Activated T-cell treated with anti-CD3 and anti-CD28 coated beads for 1 hour (primary cell): ENCODE results near the gene FERD3L.

Source experiments
- DNase-seq: peaks from one replicate; pipeline ENCODE4 v3.0.0-alpha.2; 2020; ENCODE audit warnings: low read depth

Gene FERD3L

GRCh38 chr7:19099924-19100323 lies 45.3 kb downstream of the FERD3L start:
- DNase-seq, result no peak

DNA sequence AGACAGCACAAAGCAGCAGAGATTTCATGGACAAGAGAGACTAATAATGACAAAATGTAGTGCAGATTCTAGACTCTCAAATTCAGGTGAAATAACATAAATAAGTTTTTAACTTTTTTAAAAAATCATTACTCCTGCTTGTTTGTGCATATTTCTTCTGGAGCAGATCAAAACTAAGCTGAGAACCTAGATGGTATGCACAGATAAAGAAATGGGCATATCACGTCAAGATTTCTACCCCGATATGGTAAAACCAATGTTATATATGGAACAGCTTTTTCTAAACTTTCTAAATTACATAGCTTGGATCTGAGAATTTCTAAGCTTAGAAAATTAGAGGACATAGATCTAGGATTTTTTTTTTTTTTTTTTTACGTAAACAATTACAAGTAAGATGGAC lies 46.0 kb downstream of the FERD3L start:
- DNase-seq, result no peak

- DNase-seq, result no peak
Observed at GRCh38 chr7:19098510-19098909, 46.7 kb downstream of the FERD3L start.

GRCh38 chr7:19097165-19098055 lies 47.8 kb downstream of the FERD3L start:
- no peak for DNase-seq

DNA sequence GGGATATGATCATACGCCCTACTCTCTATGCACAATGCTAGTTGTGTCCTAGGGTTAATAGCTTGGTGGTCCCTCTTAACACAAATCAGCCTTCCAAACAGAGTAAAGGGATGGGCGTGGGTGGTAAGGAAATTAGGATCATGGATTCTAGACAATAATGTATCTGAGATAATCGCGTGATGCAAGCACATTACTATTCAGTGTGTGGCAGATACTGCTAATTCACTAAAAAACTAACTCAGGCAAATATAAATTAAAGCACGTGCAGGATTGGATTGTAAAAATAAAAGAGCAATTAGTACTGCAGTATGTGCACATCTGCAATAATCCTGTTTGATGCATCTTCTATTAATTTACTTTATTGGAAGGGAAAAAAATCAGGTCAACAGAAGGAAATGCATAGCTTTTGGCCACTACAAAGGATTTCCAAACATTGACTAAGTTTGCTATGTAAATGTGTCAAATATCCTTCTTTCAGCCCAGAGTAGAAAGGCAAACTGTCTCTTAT lies 49.8 kb downstream of the FERD3L start:
- DNase-seq, result no peak
